Breast epithelium (tissue), 4 donors: ENCODE data around the gene COL17A1. TPM values are rescaled to one million over a fixed set of nuclear protein-coding genes. Genes with fewer than 3 reads are reported as not detected.

Experiments
- DNase-seq, 2 donors: peaks; one replicate each; pipeline ENCODE4 v3.0.0-alpha.2; 2019; ENCODE audit warnings: low spot score in 2 of 2
- H3K27ac ChIP-seq, 2 donors: fragments of 200-600 bp; sonication (generic) in 1 of 2; one replicate each; pipeline ENCODE4 v1.5.1; 2016 to 2019; ENCODE audit warnings: mild to moderate bottlenecking in 1 of 2
- H3K27me3 ChIP-seq, 2 donors: fragments of 200-600 bp; sonication (generic) in 1 of 2; one replicate each; pipeline versions ENCODE4 v1.5.1 to v1.6.0; 2017 to 2019; ENCODE audit warnings: control low read depth in 1 of 2, mild to moderate bottlenecking in 1 of 2
- H3K36me3 ChIP-seq: fragments of 200-600 bp; one replicate; pipeline ENCODE4 v1.5.1; 2019
- H3K4me1 ChIP-seq, 2 donors: fragments of 200-600 bp; sonication (generic); one replicate each; pipeline ENCODE4 v1.5.1; 2016 to 2019; ENCODE audit warnings: control low read depth in 1 of 2
- H3K4me3 ChIP-seq, 3 donors: fragments of 200-600 bp; sonication (generic); 1 replicate in 2 of 3; 2 replicates in 1 of 3; pipeline ENCODE4 v1.5.1; 2016 to 2019; ENCODE audit warnings: mild to moderate bottlenecking in 3 of 3, moderate library complexity in 2 of 3
- H3K9me3 ChIP-seq, 2 donors: fragments of 200-600 bp; sonication (generic) in 1 of 2; one replicate each; pipeline ENCODE4 v1.5.1; 2016 to 2019; ENCODE audit warnings: control low read depth in 1 of 2
- POLR2A ChIP-seq: fragments of 450-650 bp; IDR thresholded peaks from one replicate; pipeline ENCODE4 v1.6.1; 2016; ENCODE audit warnings: antibody characterized with exemption, mild to moderate bottlenecking, moderate library complexity
- POLR2AphosphoS5 ChIP-seq, 3 donors: sonication (generic); formaldehyde crosslinking; IDR thresholded peaks; one replicate each; pipeline ENCODE4 v1.6.1; 2017; ENCODE audit warnings: antibody characterized with exemption in 3 of 3
- intact Hi-C: fragments of 100-400 bp; cut with DNase I; formaldehyde crosslinking; loops from one replicate; pipeline ENCODE4 v1.15.1; 2023; ENCODE audit warnings: low total_unique reads
- total RNA-seq, 3 donors: library from RNA; depleted of rRNA; stranded (reverse); fragments of >200 nt; gene quantifications; one replicate each; pipeline ENCODE4 v1.1.0, GENCODE V29; 2016
- TF ChIP-seq, protein P1 (sequence below), 3 donors: fragments of 450-650 bp; IDR thresholded peaks; one replicate each; pipeline ENCODE4 v1.5.1; 2016 to 2017; ENCODE audit warnings: antibody characterized with exemption in 3 of 3, mild to moderate bottlenecking in 3 of 3, moderate library complexity in 3 of 3

COL17A1 gene
- total RNA-seq, 3 donors from 2014 or later = 0.16 to 56.1 (median 34.1) TPM

DNA sequence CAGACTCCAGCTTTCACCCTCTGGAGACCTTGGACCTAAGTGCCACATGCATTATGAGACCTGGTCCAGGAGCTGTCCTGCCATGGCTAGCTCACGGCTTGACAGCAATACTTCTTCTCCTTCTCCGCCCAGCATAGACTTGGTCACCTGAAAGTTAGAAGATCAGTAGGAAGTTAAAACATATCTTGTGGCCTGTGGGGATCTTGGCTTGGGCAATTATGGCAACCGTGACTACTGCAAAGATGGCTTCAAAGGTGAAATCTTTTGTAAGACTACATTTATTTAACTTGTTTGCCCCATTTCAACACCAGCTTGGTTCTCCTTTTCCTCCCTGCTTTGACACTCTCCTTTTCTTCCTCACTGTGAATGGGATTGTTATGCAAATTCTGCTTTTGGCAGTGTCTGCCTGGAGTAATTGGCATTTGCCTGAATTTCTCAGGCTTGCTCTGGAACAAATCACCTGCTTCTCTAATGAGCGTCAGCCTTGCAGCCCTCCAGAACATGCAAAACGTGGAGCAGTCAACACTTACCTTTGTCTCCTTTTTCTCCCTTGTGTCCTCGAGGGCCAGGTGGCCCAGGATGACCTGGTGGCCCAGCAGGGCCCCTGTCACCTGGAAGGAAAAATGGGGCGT is 53.4 kb downstream of the COL17A1 start:
- no peaks in the 10 kb centered on the region for H3K27me3 ChIP-seq
- H3K27ac ChIP-seq = no peak overlapping the region
- no peak for DNase-seq
- H3K36me3 ChIP-seq = no peaks in the 10 kb centered on the region
- H3K4me1 ChIP-seq = no peaks in the 10 kb centered on the region
- H3K4me3 ChIP-seq = no peak overlapping the region
- intact Hi-C loops = no loop called here
- TF ChIP-seq, protein P1, sequence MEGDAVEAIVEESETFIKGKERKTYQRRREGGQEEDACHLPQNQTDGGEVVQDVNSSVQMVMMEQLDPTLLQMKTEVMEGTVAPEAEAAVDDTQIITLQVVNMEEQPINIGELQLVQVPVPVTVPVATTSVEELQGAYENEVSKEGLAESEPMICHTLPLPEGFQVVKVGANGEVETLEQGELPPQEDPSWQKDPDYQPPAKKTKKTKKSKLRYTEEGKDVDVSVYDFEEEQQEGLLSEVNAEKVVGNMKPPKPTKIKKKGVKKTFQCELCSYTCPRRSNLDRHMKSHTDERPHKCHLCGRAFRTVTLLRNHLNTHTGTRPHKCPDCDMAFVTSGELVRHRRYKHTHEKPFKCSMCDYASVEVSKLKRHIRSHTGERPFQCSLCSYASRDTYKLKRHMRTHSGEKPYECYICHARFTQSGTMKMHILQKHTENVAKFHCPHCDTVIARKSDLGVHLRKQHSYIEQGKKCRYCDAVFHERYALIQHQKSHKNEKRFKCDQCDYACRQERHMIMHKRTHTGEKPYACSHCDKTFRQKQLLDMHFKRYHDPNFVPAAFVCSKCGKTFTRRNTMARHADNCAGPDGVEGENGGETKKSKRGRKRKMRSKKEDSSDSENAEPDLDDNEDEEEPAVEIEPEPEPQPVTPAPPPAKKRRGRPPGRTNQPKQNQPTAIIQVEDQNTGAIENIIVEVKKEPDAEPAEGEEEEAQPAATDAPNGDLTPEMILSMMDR (IDR thresholded peaks at IDR 0.05) = no peak
- TF ChIP-seq POLR2AphosphoS5 (IDR thresholded peaks at IDR 0.05) (no peak), POLR2A (no peak)
- H3K9me3 ChIP-seq = no peaks in the 10 kb centered on the region

DNA sequence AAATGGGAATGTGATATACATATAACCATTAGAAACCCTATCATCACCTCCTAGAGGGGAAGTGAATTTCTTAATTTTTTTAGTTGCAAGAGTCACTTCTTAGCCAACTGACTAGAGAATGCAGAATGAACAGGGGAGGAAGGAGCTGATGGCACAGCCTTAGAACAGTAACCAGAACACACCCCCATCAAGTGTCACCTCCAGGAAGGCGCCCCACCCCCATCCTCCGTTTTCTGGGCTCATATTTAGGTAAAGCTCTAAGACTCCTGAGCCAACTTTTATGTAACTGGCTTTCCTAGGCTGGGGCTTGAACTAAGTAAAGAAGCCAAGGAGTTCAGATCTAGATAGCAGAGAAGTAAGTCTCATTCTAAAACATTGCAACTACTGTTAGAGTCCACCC is 54.0 kb downstream of the COL17A1 start:
- no peaks in the 10 kb centered on the region for H3K36me3 ChIP-seq
- intact Hi-C loops = no loop called here

DNA sequence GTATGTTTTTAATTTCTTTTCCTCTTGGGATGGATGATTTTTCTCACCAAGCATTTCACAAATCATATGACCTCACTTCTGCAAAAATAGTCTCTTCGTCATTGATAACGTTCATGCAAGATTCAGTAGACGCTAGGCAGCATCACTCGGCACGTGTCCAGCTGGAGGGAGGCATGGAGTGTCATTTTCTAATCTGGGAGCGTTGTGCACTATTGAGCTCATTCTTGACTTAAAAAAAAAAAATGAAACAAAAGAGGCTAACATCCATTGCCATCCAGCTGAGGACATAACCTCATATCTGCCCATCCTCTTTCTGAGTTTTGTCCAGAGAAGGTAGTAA is 56.2 kb downstream of the COL17A1 start:
- no peak for DNase-seq
- Histone ChIP-seq H3K27me3 (no peaks in the 10 kb centered on the region), H3K9me3 (no peaks in the 10 kb centered on the region), H3K27ac (no peak overlapping the region), H3K4me1 (no peaks in the 10 kb centered on the region), H3K4me3 (no peak overlapping the region), H3K36me3 (peaks cover under 1% of the 10 kb centered on the region)
- TF ChIP-seq, protein P1 (IDR thresholded peaks at IDR 0.05) = no peak
- TF ChIP-seq POLR2AphosphoS5 (IDR thresholded peaks at IDR 0.05) (no peak), POLR2A (no peak)
- intact Hi-C loops = no loop called here

More for the DNA sequence above, 54.0 kb downstream of the COL17A1 start:
- Histone ChIP-seq H3K27ac (no peak overlapping the region), H3K9me3 (no peaks in the 10 kb centered on the region), H3K4me1 (no peaks in the 10 kb centered on the region), H3K27me3 (no peaks in the 10 kb centered on the region), H3K4me3 (no peak overlapping the region)
- DNase-seq = no peak
- TF ChIP-seq, protein P1 (IDR thresholded peaks at IDR 0.05) = no peak
- TF ChIP-seq POLR2A (no peak), POLR2AphosphoS5 (IDR thresholded peaks at IDR 0.05) (no peak)

DNA sequence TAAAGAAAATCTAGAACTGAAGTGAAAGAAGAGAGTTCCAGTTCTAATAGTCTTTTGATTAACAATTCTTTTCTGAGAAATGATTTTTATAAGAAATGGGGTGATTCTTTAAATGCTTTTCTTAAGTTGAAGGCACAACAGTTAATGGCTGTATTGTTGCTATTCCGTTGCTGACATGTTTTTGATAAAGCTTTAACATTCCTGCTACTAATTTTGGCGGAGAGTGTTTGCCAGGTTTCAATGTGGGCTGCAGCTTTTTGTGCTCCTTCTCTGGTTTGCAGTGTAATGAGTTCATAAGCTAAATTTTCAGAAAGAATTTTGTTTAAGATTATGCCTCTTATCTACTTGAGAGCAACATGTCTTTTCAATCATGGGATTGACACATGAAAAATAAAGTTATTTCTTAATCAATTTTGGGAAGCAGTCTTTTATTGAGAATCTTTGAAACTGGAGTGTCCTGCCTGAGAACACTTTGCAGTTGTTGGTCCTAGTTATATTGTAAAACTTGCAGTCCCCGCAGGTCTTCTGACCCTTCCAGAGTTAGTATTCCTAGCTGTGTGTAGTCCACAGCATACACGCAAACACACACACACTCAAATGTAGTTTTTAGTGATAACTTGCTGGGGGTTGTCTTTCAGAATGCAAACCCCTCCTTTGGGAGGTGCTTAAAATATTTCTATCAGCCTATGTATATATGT is 56.7 kb downstream of the COL17A1 start:
- Histone ChIP-seq H3K27me3 (no peaks in the 10 kb centered on the region), H3K4me3 (no peak overlapping the region), H3K4me1 (no peaks in the 10 kb centered on the region), H3K36me3 (peaks cover 6% of the 10 kb centered on the region), H3K27ac (no peak overlapping the region), H3K9me3 (no peaks in the 10 kb centered on the region)
- intact Hi-C loops = no loop called here
- no peak for DNase-seq
- TF ChIP-seq, protein P1 (IDR thresholded peaks at IDR 0.05) = no peak
- TF ChIP-seq POLR2A (no peak), POLR2AphosphoS5 (IDR thresholded peaks at IDR 0.05) (no peak)

DNA sequence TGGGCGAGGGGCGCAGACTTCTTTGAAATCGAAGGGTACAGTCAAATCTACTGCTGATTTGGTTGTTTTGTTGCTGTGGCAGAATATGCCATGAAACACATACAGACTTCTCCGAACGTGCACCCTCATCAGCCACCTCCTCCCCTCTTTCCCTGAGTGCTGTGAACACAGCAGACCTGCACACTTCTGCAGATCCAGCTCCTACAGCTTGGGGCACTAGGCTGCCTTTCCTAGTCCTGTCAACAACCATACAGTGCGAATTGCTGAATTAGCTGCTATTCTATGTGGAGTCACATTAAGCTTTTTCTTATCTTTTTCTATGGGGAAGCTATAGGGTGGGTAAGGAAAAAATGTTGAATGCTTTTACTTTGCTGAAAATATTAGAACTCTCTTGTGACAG is 57.5 kb downstream of the COL17A1 start:
- Histone ChIP-seq H3K36me3 (peaks cover 6% of the 10 kb centered on the region), H3K27ac (no peak overlapping the region), H3K27me3 (no peaks in the 10 kb centered on the region), H3K9me3 (no peaks in the 10 kb centered on the region), H3K4me3 (no peak overlapping the region), H3K4me1 (no peaks in the 10 kb centered on the region)
- intact Hi-C loops = no loop called here
- DNase-seq = no peak
- TF ChIP-seq, protein P1 (IDR thresholded peaks at IDR 0.05) = peak in 1 of 3 donors; percentile 22
- no peak for TF ChIP-seq POLR2AphosphoS5 (IDR thresholded peaks at IDR 0.05)
